Activated T-cell treated with anti-CD3 and anti-CD28 coated beads for 24 hours (primary cell): ENCODE data around the gene RPL35.
A peak's percentile ranks its signal among the peaks of the same experiment; 100 is the strongest.
"Not testable (repeated sequence)": the region's sequence is repeated elsewhere in the genome, so short reads cannot be mapped to it uniquely, and the experiment has no call there.

Experiments used
- DNase-seq: peaks from one replicate; pipeline ENCODE4 v3.0.0-alpha.2; 2020; ENCODE audit warnings: low read depth

The RPL35 gene

GRCh38 chr9:124852829-124853531 lies 8.8 kb downstream of the RPL35 start, which contains the start of gene WDR38:
Gene WDR38, plus strand, starts transcription at chr9:124853460. Its CDS starts 72 bp downstream, at chr9:124853532.
- DNase-seq = peak; percentile 66

- DNase-seq = no peak
These were observed 9.5 kb downstream of the RPL35 start for GRCh38 chr9:124852121-124852828.

- no peak for DNase-seq
These were observed 12.0 kb downstream of the RPL35 start for GRCh38 chr9:124849801-124850200.

DNA sequence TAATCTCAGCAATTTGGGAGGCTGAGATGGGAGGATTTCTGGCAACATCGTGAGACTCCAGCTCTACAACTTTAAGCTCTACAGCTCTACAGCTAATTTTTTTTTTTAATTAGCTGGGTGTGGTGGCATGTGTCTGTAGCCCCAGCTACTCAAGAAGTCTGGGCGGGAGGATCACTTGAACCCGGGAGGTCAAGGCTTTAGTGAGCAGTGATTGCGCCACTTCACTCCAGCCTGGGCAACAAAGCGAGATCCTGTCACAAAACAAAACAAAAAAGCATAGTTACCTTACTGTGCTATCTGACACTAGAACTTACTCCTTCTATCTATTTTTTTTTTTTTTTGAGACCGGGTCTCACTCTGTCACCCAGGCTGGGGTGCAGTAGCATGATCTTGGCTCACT lies 14.8 kb downstream of the RPL35 start:
- DNase-seq = no peak

GRCh38 chr9:124846467-124846866 lies 15.3 kb downstream of the RPL35 start:
- not testable (repeated sequence) for DNase-seq

- DNase-seq = no peak
These were observed 17.5 kb downstream of the RPL35 start for GRCh38 chr9:124844291-124844690.

DNA sequence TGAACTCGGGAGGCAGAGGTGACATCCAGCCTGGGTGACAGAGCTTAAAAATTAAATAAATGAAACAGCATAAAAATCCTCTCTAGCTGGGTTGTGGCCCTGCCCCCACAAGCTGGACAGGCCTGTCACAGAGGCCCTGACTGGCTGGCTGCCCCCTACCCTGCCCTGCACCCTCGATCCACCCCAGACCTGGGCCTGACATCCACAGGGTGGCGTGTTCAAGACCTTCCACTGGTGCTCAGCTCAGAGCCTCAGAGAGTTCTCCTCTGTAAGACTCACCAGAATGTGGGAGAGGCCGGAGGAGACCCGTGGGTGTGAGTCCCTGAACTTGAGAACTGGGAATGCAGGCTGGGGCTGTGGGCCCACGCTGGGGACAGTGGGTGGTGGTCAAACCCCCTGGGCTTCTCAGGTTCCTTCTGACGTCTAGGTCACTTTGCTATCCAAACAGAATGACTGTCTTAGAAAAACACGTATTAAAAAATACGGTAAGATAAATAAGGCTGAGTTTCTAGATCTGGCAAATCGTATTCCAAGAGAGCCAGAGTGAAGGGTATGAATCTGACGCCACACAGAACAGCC lies 18.2 kb downstream of the RPL35 start:
- DNase-seq = no peak

- no peak for DNase-seq
These were observed 20.5 kb downstream of the RPL35 start for GRCh38 chr9:124841075-124841821.

- no peak for DNase-seq
These were observed 21.4 kb downstream of the RPL35 start for GRCh38 chr9:124840300-124840833.

DNA sequence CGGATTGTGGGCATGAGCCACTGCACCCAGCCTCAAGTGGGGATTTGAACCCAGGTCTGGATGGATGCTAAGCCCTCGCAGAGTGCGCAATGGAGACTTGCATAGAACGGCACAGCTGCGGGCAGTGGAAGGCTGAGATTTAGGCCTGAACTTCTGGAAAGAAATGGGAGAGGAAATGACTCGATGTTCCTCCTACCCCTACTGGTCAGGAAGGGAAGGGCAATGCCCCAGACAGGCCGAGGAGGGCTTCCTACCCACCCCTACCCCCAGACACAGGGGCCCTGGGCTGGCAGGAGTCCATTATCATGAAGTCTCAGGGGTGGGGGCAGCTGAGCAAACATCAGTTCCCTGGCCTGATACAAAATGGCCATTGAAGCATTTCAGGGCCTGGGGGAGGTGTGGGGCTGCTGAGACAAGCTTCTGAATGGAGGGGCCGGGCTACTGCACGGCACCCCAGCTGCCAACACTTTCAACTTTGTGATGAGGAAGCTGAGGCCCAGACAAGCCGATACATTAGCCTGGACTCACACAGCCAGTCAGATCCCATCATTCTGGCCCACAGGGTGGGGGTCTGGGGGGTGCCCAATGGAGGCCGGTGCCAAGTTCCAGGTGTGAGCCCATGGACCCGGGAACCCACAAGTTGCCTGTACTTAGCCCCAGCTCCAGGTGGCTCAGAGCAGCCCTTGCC lies 22.0 kb downstream of the RPL35 start:
- DNase-seq = no peak

GRCh38 chr9:124838567-124839275 lies 23.0 kb downstream of the RPL35 start:
- DNase-seq = not testable (repeated sequence)

DNA sequence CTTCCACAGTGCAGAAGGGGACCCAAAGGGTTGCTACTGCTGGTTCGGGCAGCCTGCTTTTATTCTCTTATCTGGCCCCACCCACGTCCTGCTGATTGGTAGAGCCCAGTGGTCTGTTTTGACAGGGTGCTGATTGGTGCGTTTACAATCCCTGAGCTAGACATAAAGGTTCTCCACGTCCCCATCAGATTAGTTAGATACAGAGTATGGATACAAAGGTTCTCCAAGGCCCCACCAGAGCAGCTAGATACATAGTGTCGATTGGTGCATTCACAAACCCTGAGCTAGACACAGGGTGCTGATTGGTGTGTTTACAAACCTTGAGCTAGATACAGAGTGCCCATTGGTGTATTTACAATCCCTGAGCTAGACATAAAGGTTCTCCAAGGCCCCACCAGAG lies 23.6 kb downstream of the RPL35 start:
- DNase-seq = not testable (repeated sequence)

- DNase-seq = no peak
These were observed 26.7 kb downstream of the RPL35 start for GRCh38 chr9:124835026-124835557.

GRCh38 chr9:124834591-124834990 lies 27.2 kb downstream of the RPL35 start:
- no peak for DNase-seq

DNA sequence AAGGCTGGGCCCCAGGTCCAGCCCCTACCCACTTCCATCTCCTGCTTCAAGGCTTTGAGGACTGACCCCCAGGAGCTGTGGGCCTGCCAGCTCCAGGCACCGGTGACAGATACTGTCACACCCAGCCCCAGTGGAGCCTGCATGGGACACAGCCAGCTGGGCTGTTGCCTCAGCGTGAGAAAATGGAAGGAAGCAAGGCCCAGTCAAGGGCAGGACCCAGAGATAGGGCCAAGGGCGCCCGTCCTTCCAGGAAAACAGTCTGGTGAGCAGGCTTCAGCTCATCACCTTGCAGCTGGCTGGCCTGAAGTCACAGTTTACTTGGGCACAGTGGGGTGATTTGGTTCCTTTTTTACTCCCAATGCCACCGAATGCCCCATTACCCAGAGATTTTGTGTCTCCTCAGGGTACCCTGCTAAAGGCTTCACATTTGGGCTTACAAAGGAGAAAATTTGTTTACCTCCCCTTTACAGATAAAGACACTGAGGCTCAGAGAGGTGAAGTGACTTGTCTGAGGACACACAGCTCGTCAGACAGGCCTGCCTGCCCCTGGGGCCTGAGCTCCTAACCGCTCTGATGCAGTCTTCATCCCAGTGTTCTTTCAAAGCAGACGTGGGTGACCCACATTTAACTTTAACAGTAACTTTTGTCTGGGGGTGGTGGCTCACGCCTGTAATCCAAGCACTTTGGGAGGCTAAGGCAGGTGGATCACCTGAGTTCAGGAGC lies 30.0 kb downstream of the RPL35 start:
- DNase-seq = no peak

GRCh38 chr9:124830593-124830992 lies 31.2 kb downstream of the RPL35 start:
- no peak for DNase-seq

DNA sequence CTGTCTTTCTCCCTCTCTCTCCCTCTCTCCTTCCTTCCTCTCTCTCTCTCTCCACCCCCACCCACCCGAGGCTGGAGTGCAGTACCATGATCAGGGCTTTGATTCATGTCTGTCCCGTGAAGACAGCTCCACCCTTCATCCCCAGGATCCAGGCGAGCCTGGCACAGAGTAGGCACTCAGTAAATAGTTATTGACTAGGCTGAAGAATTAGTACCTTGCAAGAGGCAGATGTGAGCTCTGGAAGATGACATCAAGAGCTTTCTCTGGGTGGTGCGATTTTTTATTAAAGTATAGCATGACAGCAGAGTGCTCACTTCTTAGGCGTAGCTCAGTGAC lies 32.5 kb downstream of the RPL35 start:
- no peak for DNase-seq

DNA sequence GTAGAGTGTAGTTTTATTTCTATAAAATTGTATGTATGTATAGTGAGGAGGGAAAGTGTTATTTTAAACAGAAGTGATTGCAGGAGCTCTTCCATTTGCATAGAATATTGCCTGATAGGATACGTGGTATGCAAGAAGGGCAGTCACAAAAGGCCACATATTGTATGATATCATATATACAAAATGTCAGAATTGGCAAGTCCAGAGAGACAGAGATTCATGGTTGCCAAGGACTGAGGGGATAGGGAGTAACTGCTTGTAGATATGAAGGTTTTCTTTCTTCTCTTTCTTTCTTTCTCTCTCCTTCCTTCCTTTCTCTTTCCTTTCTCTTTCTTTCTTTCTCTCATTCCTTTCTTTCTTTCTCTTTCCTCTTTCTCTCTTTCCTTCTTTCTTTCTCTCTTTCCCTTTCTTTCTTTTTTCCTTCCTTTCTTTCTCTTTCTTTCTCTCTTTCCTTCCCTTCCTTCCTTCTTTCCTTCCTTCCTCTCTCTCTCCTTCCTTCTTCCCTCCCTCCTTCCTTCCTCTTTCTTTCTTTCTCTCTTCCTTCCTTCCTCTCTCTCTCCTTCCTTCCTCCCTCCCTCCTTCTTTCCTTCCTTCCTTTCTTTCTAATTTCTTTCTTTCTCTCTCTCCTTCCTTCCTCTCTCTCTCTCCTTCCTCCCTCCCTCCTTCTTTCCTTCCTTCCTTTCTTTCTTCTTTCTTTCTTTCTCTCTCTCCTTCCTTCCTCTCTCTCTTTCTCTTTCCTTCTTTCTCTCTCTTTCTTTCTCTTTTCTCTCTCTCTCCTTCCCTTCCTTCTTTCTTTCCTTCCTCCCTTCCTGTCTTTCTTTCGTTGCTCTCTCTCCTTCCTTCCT lies 33.0 kb downstream of the RPL35 start:
- no peak for DNase-seq
